Peyer's patch (tissue), 4 donors: ENCODE measurements around the gene ARHGEF38. TPM values are rescaled to one million over a fixed set of nuclear protein-coding genes. Genes with fewer than 3 reads are reported as not detected.
A peak's percentile ranks its signal among the peaks of the same experiment; 100 is the strongest.

Experiments
- DNase-seq, 3 donors: peaks; one replicate each; pipeline ENCODE4 v3.0.0-alpha.2; 2017 to 2019
- H3K27ac ChIP-seq, 4 donors: fragments of 200-600 bp; sonication (generic); one replicate each; pipeline ENCODE4 v1.5.1; 2016 to 2019
- H3K27me3 ChIP-seq, 2 donors: fragments of 200-600 bp; sonication (generic); one replicate each; pipeline ENCODE4 v1.5.1; 2019
- H3K36me3 ChIP-seq, 3 donors: fragments of 200-600 bp; sonication (generic); one replicate each; pipeline ENCODE4 v1.5.1; 2016 to 2019
- H3K4me1 ChIP-seq, 4 donors: fragments of 200-600 bp; sonication (generic); one replicate each; pipeline ENCODE4 v1.5.1; 2016 to 2019
- H3K4me3 ChIP-seq, 4 donors: fragments of 200-600 bp; sonication (generic); 1 replicate in 3 of 4; 2 replicates in 1 of 4; pipeline ENCODE4 v1.5.1; 2016 to 2019; ENCODE audit warnings: mild to moderate bottlenecking in 1 of 4
- H3K9me3 ChIP-seq, 4 donors: fragments of 200-600 bp; sonication (generic); one replicate each; pipeline ENCODE4 v1.5.1; 2016 to 2019; ENCODE audit warnings: mild to moderate bottlenecking in 1 of 4
- CTCF ChIP-seq, 6 experiments: fragments of 450-650 bp in 4 of 6; fragments of 200-600 bp in 2 of 6; sonication (generic) in 1 of 6; IDR thresholded peaks; one replicate each; pipeline ENCODE4 v1.5.1; 2017 to 2019; ENCODE audit warnings: antibody characterized with exemption in 6 of 6, mild to moderate bottlenecking in 3 of 6, moderate library complexity in 1 of 6
- POLR2A ChIP-seq, 2 donors: fragments of 450-650 bp; IDR thresholded peaks; one replicate each; pipeline ENCODE4 v1.5.1; 2017; ENCODE audit warnings: antibody characterized with exemption in 2 of 2, mild to moderate bottlenecking in 2 of 2, moderate library complexity in 2 of 2
- total RNA-seq, 4 donors: library from RNA; depleted of rRNA; stranded (reverse); fragments of >200 nt; gene quantifications; one replicate each; pipeline ENCODE4 v1.1.0, GENCODE V29; 2016

Gene ARHGEF38
- total RNA-seq, 4 donors from 2014 or later = 17.3 to 31.8 (median 25.4) TPM

- no peak for DNase-seq
- H3K27ac ChIP-seq = no peak overlapping the region
- H3K4me1 ChIP-seq = no peaks in the 10 kb centered on the region
- H3K4me3 ChIP-seq = no peak overlapping the region
- no peaks in the 10 kb centered on the region for H3K36me3 ChIP-seq
- TF ChIP-seq POLR2A (IDR thresholded peaks at IDR 0.05) = no peak
- TF ChIP-seq CTCF (IDR thresholded peaks at IDR 0.05) = no peak
- H3K9me3 ChIP-seq = no peaks in the 10 kb centered on the region
- no peaks in the 10 kb centered on the region for H3K27me3 ChIP-seq
Observed at GRCh38 chr4:105662935-105663675, 110.7 kb downstream of the ARHGEF38 start.

- Histone ChIP-seq H3K9me3 (no peaks in the 10 kb centered on the region), H3K27me3 (no peaks in the 10 kb centered on the region), H3K36me3 (no peaks in the 10 kb centered on the region), H3K4me3 (no peak overlapping the region), H3K4me1 (no peaks in the 10 kb centered on the region), H3K27ac (no peak overlapping the region)
- no peak for DNase-seq
- TF ChIP-seq POLR2A (IDR thresholded peaks at IDR 0.05) = no peak
- TF ChIP-seq CTCF (IDR thresholded peaks at IDR 0.05) = peak in 3 of 6 experiments; percentile 37 to 49 (median 43)
Observed at GRCh38 chr4:105666693-105667092, 114.3 kb downstream of the ARHGEF38 start.

- H3K36me3 ChIP-seq = no peaks in the 10 kb centered on the region
- no peak overlapping the region for H3K27ac ChIP-seq
- H3K4me3 ChIP-seq = no peak overlapping the region
- peak in 1 of 6 experiments; percentile 11 for TF ChIP-seq CTCF (IDR thresholded peaks at IDR 0.05)
- no peak for TF ChIP-seq POLR2A (IDR thresholded peaks at IDR 0.05)
- H3K9me3 ChIP-seq = no peaks in the 10 kb centered on the region
- no peaks in the 10 kb centered on the region for H3K27me3 ChIP-seq
- no peak for DNase-seq
- H3K4me1 ChIP-seq = no peaks in the 10 kb centered on the region
Observed at GRCh38 chr4:105670684-105671083, 118.3 kb downstream of the ARHGEF38 start.

GRCh38 chr4:105671301-105671700 is 118.9 kb downstream of the ARHGEF38 start:
- DNase-seq = no peak
- TF ChIP-seq POLR2A (IDR thresholded peaks at IDR 0.05) = no peak
- TF ChIP-seq CTCF (IDR thresholded peaks at IDR 0.05) = no peak
- Histone ChIP-seq H3K27ac (no peak overlapping the region), H3K9me3 (no peaks in the 10 kb centered on the region), H3K4me3 (no peak overlapping the region), H3K36me3 (no peaks in the 10 kb centered on the region), H3K4me1 (no peaks in the 10 kb centered on the region), H3K27me3 (no peaks in the 10 kb centered on the region)

- Histone ChIP-seq H3K9me3 (no peaks in the 10 kb centered on the region), H3K4me3 (no peak overlapping the region), H3K27me3 (no peaks in the 10 kb centered on the region), H3K36me3 (no peaks in the 10 kb centered on the region), H3K27ac (no peak overlapping the region), H3K4me1 (no peaks in the 10 kb centered on the region)
- DNase-seq = no peak
- TF ChIP-seq CTCF (IDR thresholded peaks at IDR 0.05) (no peak), POLR2A (IDR thresholded peaks at IDR 0.05) (no peak)
Observed at GRCh38 chr4:105674011-105674410, 121.6 kb downstream of the ARHGEF38 start.
